NOMO-1 (cell line): ENCODE data around the gene FOXN3.
A peak's percentile ranks its signal among the peaks of the same experiment; 100 is the strongest.

Experiments
- DNase-seq, 2 experiments: peaks; one replicate each; lab custom pipeline; 2025; ENCODE audit not compliant: unreplicated experiment in 2 of 2; lab: John Stamatoyannopoulos, UW

Gene FOXN3

GRCh38 chr14:89417091-89417464, at the start of gene FOXN3:
TSS of gene FOXN3 (minus strand) at chr14:89417233. CDS start at chr14:89412476, 4,757 bp downstream.
- peak; percentile 85 to 92 for DNase-seq

GRCh38 chr14:89466484-89466883, 49.5 kb upstream of the FOXN3 start:
- DNase-seq, result peak; percentile 63 to 74

- DNase-seq, result no peak
Observed at GRCh38 chr14:89465876-89466275, 48.8 kb upstream of the FOXN3 start.

GRCh38 chr14:89461256-89461655, 44.2 kb upstream of the FOXN3 start:
- DNase-seq, result no peak

GRCh38 chr14:89458713-89459420, 41.8 kb upstream of the FOXN3 start:
- peak; percentile 30 to 68 for DNase-seq

- no peak for DNase-seq
Observed at GRCh38 chr14:89457007-89457406, 40.0 kb upstream of the FOXN3 start.

- no peak for DNase-seq
Observed at GRCh38 chr14:89455412-89455811, 38.4 kb upstream of the FOXN3 start.

- no peak for DNase-seq
Observed at GRCh38 chr14:89454996-89455395, 38.0 kb upstream of the FOXN3 start.

- no peak for DNase-seq
Observed at GRCh38 chr14:89452281-89452680, 35.2 kb upstream of the FOXN3 start.

- DNase-seq, result no peak
Observed at GRCh38 chr14:89451229-89451628, 34.2 kb upstream of the FOXN3 start.

GRCh38 chr14:89447182-89447944, 30.3 kb upstream of the FOXN3 start:
- DNase-seq, result peak in 1 of 2 experiments; percentile 54

- peak in 1 of 2 experiments; percentile 25 for DNase-seq
Observed at GRCh38 chr14:89445273-89445973, 28.4 kb upstream of the FOXN3 start.

GRCh38 chr14:89444516-89445125, 27.6 kb upstream of the FOXN3 start:
- DNase-seq, result no peak

GRCh38 chr14:89444044-89444443, 27.0 kb upstream of the FOXN3 start:
- peak in 1 of 2 experiments; percentile 51 for DNase-seq

- no peak for DNase-seq
Observed at GRCh38 chr14:89443042-89443629, 26.1 kb upstream of the FOXN3 start.

GRCh38 chr14:89442280-89442679, 25.2 kb upstream of the FOXN3 start:
- DNase-seq, result no peak

- no peak for DNase-seq
Observed at GRCh38 chr14:89440986-89441909, 24.2 kb upstream of the FOXN3 start.

GRCh38 chr14:89435892-89436656, 19.0 kb upstream of the FOXN3 start:
- no peak for DNase-seq

- DNase-seq, result no peak
Observed at GRCh38 chr14:89435492-89435891, 18.5 kb upstream of the FOXN3 start.
